Mesenchymal stem cell (in vitro differentiated cells and primary cell): ENCODE results near the gene EP400.
A peak's percentile ranks its signal among the peaks of the same experiment; 100 is the strongest.

Experiments used
- DNase-seq: peaks from one replicate; pipeline ENCODE4 v3.0.0-alpha.2; 2013
- H2AFZ ChIP-seq: one replicate; pipeline ENCODE4 v1.6.1; 2013; ENCODE audit warnings: low read depth, mild to moderate bottlenecking, control low read depth, inconsistent platforms, low read length, moderate library complexity
- H2AK5ac ChIP-seq: 2 replicates; pipeline ENCODE4 v1.6.1; 2013; ENCODE audit warnings: low read length, moderate library complexity, mild to moderate bottlenecking, inconsistent platforms; ENCODE audit not compliant: severe bottlenecking
- H2BK120ac ChIP-seq: one replicate; pipeline ENCODE4 v1.6.1; 2013; ENCODE audit warnings: low read depth, mild to moderate bottlenecking, inconsistent platforms, low read length, moderate library complexity
- H2BK12ac ChIP-seq, 2 experiments: one replicate each; pipeline ENCODE4 v1.6.1; 2013; ENCODE audit warnings: inconsistent platforms in 2 of 2, low read length in 2 of 2, mild to moderate bottlenecking in 2 of 2, moderate library complexity in 2 of 2, control low read depth in 1 of 2
- H2BK15ac ChIP-seq: one replicate; pipeline ENCODE4 v1.6.1; 2013; ENCODE audit warnings: mild to moderate bottlenecking, low read depth, inconsistent platforms; ENCODE audit not compliant: poor library complexity, severe bottlenecking
- H2BK5ac ChIP-seq: 2 replicates; pipeline ENCODE4 v1.6.1; 2013; ENCODE audit warnings: low read depth, mild to moderate bottlenecking, low read length, control low read depth, inconsistent platforms; ENCODE audit not compliant: poor library complexity, severe bottlenecking
- H3K14ac ChIP-seq, 2 experiments: one replicate each; pipeline ENCODE4 v1.6.1; 2013; ENCODE audit warnings: inconsistent platforms in 2 of 2, low read length in 2 of 2, control low read depth in 1 of 2, mild to moderate bottlenecking in 1 of 2, moderate library complexity in 1 of 2
- H3K18ac ChIP-seq, 2 experiments: one replicate each; pipeline ENCODE4 v1.6.1; 2013; ENCODE audit warnings: inconsistent platforms in 2 of 2, low read length in 2 of 2, control low read depth in 1 of 2, low read depth in 1 of 2, mild to moderate bottlenecking in 1 of 2
- H3K23ac ChIP-seq, 2 experiments: one replicate each; pipeline ENCODE4 v1.6.1; 2013; ENCODE audit warnings: inconsistent platforms in 2 of 2, low read length in 2 of 2, mild to moderate bottlenecking in 2 of 2, moderate library complexity in 2 of 2, control low read depth in 1 of 2
- H3K27ac ChIP-seq: 2 replicates; pipeline ENCODE4 v1.5.1; 2013; ENCODE audit warnings: mild to moderate bottlenecking, moderate library complexity, low read length, control low read depth, inconsistent platforms; ENCODE audit not compliant: poor library complexity, severe bottlenecking
- H3K27me3 ChIP-seq, 2 experiments: 2 replicates each; pipeline versions ENCODE4 v1.6.1 to v1.7.0; 2013; ENCODE audit warnings: low read length in 2 of 2, mild to moderate bottlenecking in 2 of 2, moderate library complexity in 2 of 2, control low read depth in 1 of 2, inconsistent platforms in 1 of 2; ENCODE audit not compliant: control insufficient read depth in 1 of 2, insufficient read depth in 1 of 2
- H3K36me3 ChIP-seq, 2 experiments: 2 replicates each; pipeline versions ENCODE4 v1.6.1 to v1.7.0; 2013; ENCODE audit warnings: low read length in 2 of 2, control low read depth in 1 of 2, inconsistent platforms in 1 of 2, low read depth in 1 of 2, mild to moderate bottlenecking in 1 of 2; ENCODE audit not compliant: insufficient read depth in 2 of 2, control insufficient read depth in 1 of 2
- H3K4ac ChIP-seq, 2 experiments: one replicate each; pipeline ENCODE4 v1.6.1; 2013; ENCODE audit warnings: inconsistent platforms in 2 of 2, low read length in 2 of 2, mild to moderate bottlenecking in 2 of 2, moderate library complexity in 2 of 2, control low read depth in 1 of 2, low read depth in 1 of 2
- H3K4me1 ChIP-seq: 2 replicates; pipeline ENCODE4 v1.6.1; 2013; ENCODE audit warnings: low read depth, low read length, control low read depth; ENCODE audit not compliant: control insufficient read depth, insufficient read depth
- H3K4me2 ChIP-seq: 2 replicates; pipeline ENCODE4 v1.6.1; 2013; ENCODE audit warnings: low read length, mild to moderate bottlenecking, inconsistent platforms; ENCODE audit not compliant: poor library complexity, severe bottlenecking
- H3K4me3 ChIP-seq, 2 experiments: 2 replicates each; pipeline versions ENCODE4 v1.5.1 to v1.7.0; 2013; ENCODE audit warnings: low read length in 2 of 2, mild to moderate bottlenecking in 2 of 2, control low read depth in 1 of 2, low read depth in 1 of 2; ENCODE audit not compliant: insufficient read depth in 1 of 2
- H3K79me1 ChIP-seq: replicated peaks from 2 replicates; pipeline ENCODE4 v1.6.1; 2013; ENCODE audit warnings: mild to moderate bottlenecking, control low read depth, low read length, inconsistent platforms; ENCODE audit not compliant: poor library complexity, severe bottlenecking
- H3K9ac ChIP-seq: 2 replicates; pipeline ENCODE4 v1.7.0; 2013; ENCODE audit warnings: mild to moderate bottlenecking, low read length, moderate library complexity
- H3K9me3 ChIP-seq: 2 replicates; pipeline ENCODE4 v1.7.0; 2013; ENCODE audit warnings: mild to moderate bottlenecking, low read length; ENCODE audit not compliant: control insufficient read depth
- H4K8ac ChIP-seq: one replicate; pipeline ENCODE4 v1.6.1; 2013; ENCODE audit warnings: inconsistent platforms, mild to moderate bottlenecking, low read length, moderate library complexity
- H4K91ac ChIP-seq: one replicate; pipeline ENCODE4 v1.6.1; 2013; ENCODE audit warnings: mild to moderate bottlenecking, low read length, inconsistent platforms
- WGBS: methylation state at CpG from one replicate; pipeline ENCODE4 v1.1.7; 2013; ENCODE audit warnings: mixed read lengths; 5-methylcytosine and 5-hydroxymethylcytosine counted together

Gene EP400

GRCh38 chr12:132007041-132007440 lies 57.3 kb downstream of the EP400 start:
- no peak overlapping the region for H2AK5ac ChIP-seq
- H2BK15ac ChIP-seq = no peak overlapping the region
- H3K27ac ChIP-seq = no peak overlapping the region
- H3K9me3 ChIP-seq = no peaks in the 10 kb centered on the region
- H4K91ac ChIP-seq = no peak overlapping the region
- no peak for DNase-seq
- H2AFZ ChIP-seq = no peak overlapping the region
- H2BK12ac ChIP-seq = no peak overlapping the region
- no peak overlapping the region for H3K23ac ChIP-seq
- H4K8ac ChIP-seq = no peak overlapping the region
- no peak overlapping the region for H3K4me3 ChIP-seq
- peaks cover 50 to 68% of the 10 kb centered on the region in 2 experiments for H3K36me3 ChIP-seq
- H3K79me1 ChIP-seq = peaks cover 32% of the 10 kb centered on the region
- H3K18ac ChIP-seq = no peak overlapping the region
- H3K4me1 ChIP-seq = peaks cover 4% of the 10 kb centered on the region
- WGBS = 98% methylated on average over 6 of the region's 6 CpGs
- no peak overlapping the region for H2BK120ac ChIP-seq
- H3K4me2 ChIP-seq = no peak overlapping the region
- H3K14ac ChIP-seq = no peak overlapping the region
- no peak overlapping the region for H2BK5ac ChIP-seq
- H3K4ac ChIP-seq = no peak overlapping the region
- H3K9ac ChIP-seq = no peak overlapping the region
- H3K27me3 ChIP-seq = no peaks in the 10 kb centered on the region

DNA sequence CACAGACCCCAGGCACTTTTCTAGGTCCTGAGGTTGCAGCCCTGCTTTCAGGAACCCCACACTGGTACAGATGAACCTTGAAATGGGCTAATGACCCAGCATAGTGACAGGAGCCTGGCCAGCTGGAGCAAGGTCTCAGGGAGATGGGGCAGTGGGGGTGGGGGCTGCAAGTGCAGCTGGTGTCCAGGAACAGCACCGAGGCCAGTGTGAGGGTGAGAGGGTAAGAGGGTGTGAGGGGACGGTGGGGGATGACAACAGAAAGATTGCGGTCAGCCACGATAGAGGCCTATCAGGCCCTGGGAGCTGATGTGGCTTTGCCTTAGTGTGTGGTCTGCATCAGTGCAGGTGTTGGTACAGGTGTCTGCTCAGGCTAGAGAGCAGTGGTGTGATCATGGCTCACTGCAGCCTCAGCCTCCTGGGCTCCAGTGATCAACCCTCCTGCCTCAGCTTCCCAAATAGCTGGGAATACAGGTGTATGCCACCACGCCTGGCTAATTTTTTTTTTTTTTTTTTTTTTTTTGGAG lies 59.7 kb downstream of the EP400 start:
- Histone ChIP-seq H3K27me3 (no peaks in the 10 kb centered on the region), H2AFZ (no peak overlapping the region), H2BK120ac (no peak overlapping the region), H3K14ac (no peak overlapping the region), H3K4ac (no peak overlapping the region), H4K8ac (no peak overlapping the region), H3K23ac (no peak overlapping the region), H3K4me2 (no peak overlapping the region), H2AK5ac (no peak overlapping the region), H3K9ac (no peak overlapping the region), H3K27ac (no peak overlapping the region), H2BK12ac (no peak overlapping the region), H3K4me1 (peaks cover 17% of the 10 kb centered on the region), H3K18ac (no peak overlapping the region), H3K4me3 (no peak overlapping the region), H3K36me3 (peaks cover 63 to 82% of the 10 kb centered on the region in 2 experiments), H3K79me1 (peaks cover 36% of the 10 kb centered on the region), H2BK15ac (no peak overlapping the region), H2BK5ac (no peak overlapping the region), H3K9me3 (no peaks in the 10 kb centered on the region), H4K91ac (no peak overlapping the region)
- 100% methylated on average over 4 of the region's 5 CpGs for WGBS
- DNase-seq = no peak

- H3K4me2 ChIP-seq = no peak overlapping the region
- H2BK12ac ChIP-seq = no peak overlapping the region
- H4K91ac ChIP-seq = no peak overlapping the region
- no peaks in the 10 kb centered on the region for H3K9me3 ChIP-seq
- no peak overlapping the region for H2AFZ ChIP-seq
- H3K36me3 ChIP-seq = peaks cover 75 to 87% of the 10 kb centered on the region in 2 experiments
- peaks cover 39% of the 10 kb centered on the region for H3K79me1 ChIP-seq
- H3K27me3 ChIP-seq = no peaks in the 10 kb centered on the region
- H3K4ac ChIP-seq = no peak overlapping the region
- no peak for DNase-seq
- H2BK15ac ChIP-seq = no peak overlapping the region
- no peak overlapping the region for H2AK5ac ChIP-seq
- H3K18ac ChIP-seq = no peak overlapping the region
- H3K4me3 ChIP-seq = no peak overlapping the region
- no peak overlapping the region for H3K14ac ChIP-seq
- no peak overlapping the region for H2BK120ac ChIP-seq
- H2BK5ac ChIP-seq = no peak overlapping the region
- no peak overlapping the region for H3K9ac ChIP-seq
- H3K23ac ChIP-seq = no peak overlapping the region
- no peak overlapping the region for H4K8ac ChIP-seq
- H3K4me1 ChIP-seq = peaks cover 20% of the 10 kb centered on the region
- no peak overlapping the region for H3K27ac ChIP-seq
- WGBS = 88% methylated on average over 18 of the region's 20 CpGs
Measured at GRCh38 chr12:132012919-132013568, 63.3 kb downstream of the EP400 start.

DNA sequence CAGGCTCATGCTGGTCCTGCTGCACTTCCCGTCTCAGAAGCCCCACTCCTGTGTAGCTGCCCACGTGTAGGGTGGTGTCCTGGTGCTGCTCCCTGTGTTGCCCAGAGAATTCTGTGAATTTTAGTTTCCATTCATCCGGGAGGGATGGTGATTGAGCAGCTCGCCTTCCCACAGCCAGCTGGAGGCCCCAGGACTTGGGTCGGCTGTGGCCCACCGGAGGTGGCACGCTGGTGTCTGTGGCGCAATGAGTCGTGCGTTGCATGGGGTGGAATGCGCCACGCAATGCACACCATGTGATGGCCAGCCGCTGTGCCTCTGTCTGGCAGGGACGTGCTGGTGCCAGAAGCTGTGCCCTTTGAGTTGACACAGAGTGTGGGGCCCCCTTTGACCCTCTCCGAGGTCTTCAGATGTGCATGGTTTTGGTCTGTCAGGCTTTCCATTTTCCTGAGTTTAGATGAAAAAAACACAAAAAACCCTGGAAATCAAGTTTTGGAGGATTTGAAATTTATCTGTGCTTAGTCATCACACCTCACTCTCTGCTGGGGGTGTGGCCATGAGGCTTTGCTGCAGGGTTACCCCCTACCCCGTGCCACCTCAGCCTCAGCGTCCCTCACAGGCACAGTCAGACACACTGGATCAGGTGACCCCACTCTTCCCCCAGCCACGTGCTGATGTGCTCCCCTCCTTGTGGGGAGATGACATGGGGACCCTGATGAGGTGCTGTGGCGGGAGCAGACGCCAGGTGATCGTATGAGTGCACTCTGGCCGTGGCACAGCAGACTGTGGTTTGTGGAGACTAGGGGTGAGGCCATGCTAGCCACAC lies 64.6 kb downstream of the EP400 start:
- Histone ChIP-seq H2BK15ac (no peak overlapping the region), H2BK5ac (peak overlapping the region; percentile 22), H2AK5ac (peak overlapping the region; percentile 1), H2BK12ac (no peak overlapping the region), H3K9ac (no peak overlapping the region), H3K4me1 (peaks cover 23% of the 10 kb centered on the region), H3K4ac (no peak overlapping the region), H3K27ac (peak overlapping the region; percentile 74), H3K4me2 (no peak overlapping the region), H3K27me3 (no peaks in the 10 kb centered on the region), H3K4me3 (no peak overlapping the region), H3K23ac (no peak overlapping the region), H4K91ac (no peak overlapping the region), H3K18ac (no peak overlapping the region), H3K36me3 (peaks cover 78 to 90% of the 10 kb centered on the region in 2 experiments), H2BK120ac (no peak overlapping the region), H2AFZ (no peak overlapping the region), H3K79me1 (peaks cover 45% of the 10 kb centered on the region), H3K9me3 (no peaks in the 10 kb centered on the region), H3K14ac (no peak overlapping the region), H4K8ac (no peak overlapping the region)
- WGBS = 91% methylated on average over 20 of the region's 22 CpGs
- DNase-seq = no peak
